ENCODE measurements around the gene MORF4L2.
"Not testable (repeated sequence)": the region's sequence is repeated elsewhere in the genome, so short reads cannot be mapped to it uniquely, and the experiment has no call there.

The MORF4L2 gene

GRCh38 chrX:103678199-103678993, 8.1 kb downstream of the MORF4L2 start:
- DNase-seq = no peak

GRCh38 chrX:103674531-103675454, 11.7 kb downstream of the MORF4L2 start:
- DNase-seq = no peak

- no peak for DNase-seq
Measured at GRCh38 chrX:103669745-103670144, 16.8 kb downstream of the MORF4L2 start.

GRCh38 chrX:103666202-103667107, 20.0 kb downstream of the MORF4L2 start:
- DNase-seq = no peak

GRCh38 chrX:103663981-103664762, 22.3 kb downstream of the MORF4L2 start:
- DNase-seq = no peak

GRCh38 chrX:103659460-103659859, 27.0 kb downstream of the MORF4L2 start:
- not testable (repeated sequence) for DNase-seq

- no peak for DNase-seq
Measured at GRCh38 chrX:103658681-103659433, 27.6 kb downstream of the MORF4L2 start.

GRCh38 chrX:103657066-103657465, 29.4 kb downstream of the MORF4L2 start:
- not testable (repeated sequence) for DNase-seq

GRCh38 chrX:103656617-103657016, 29.9 kb downstream of the MORF4L2 start:
- no peak for DNase-seq

GRCh38 chrX:103655230-103656000, 31.1 kb downstream of the MORF4L2 start:
- DNase-seq = not testable (repeated sequence)

GRCh38 chrX:103651151-103651773, 35.2 kb downstream of the MORF4L2 start:
- no peak for DNase-seq

GRCh38 chrX:103647630-103648029, 38.9 kb downstream of the MORF4L2 start:
- DNase-seq = no peak

- DNase-seq = no peak
Measured at GRCh38 chrX:103644125-103644524, 42.4 kb downstream of the MORF4L2 start.

GRCh38 chrX:103640401-103641155, 45.9 kb downstream of the MORF4L2 start:
- DNase-seq = no peak

- DNase-seq = not testable (repeated sequence)
Measured at GRCh38 chrX:103638479-103639346, 47.8 kb downstream of the MORF4L2 start.

- DNase-seq = no peak
Measured at GRCh38 chrX:103637604-103638338, 48.7 kb downstream of the MORF4L2 start.

- DNase-seq = no peak
Measured at GRCh38 chrX:103635436-103635835, 51.1 kb downstream of the MORF4L2 start.
